Activated B cell treated with CpG ODN at 0.5 μM for 24 hours (primary cell): ENCODE results near the gene MSL3B.

Source experiments
- ATAC-seq: fragments of 200-7000 bp; cut with Tn5 transposase; one replicate; pipeline ENCODE4 v1.10.0; 2021; ENCODE audit warnings: low read depth, mild to moderate bottlenecking, moderate library complexity
- CTCF ChIA-PET: fragments of 350-600 bp; sonication (Branson Sonifier 250); formaldehyde crosslinking; loops from one replicate; lab custom pipeline; 2021; ENCODE audit warnings: antibody characterized with exemption; lab: Charles Lee
- POLR2A ChIA-PET: fragments of 350-600 bp; sonication (Branson Sonifier 250); formaldehyde crosslinking; loops from one replicate; lab custom pipeline; 2021; ENCODE audit warnings: antibody characterized with exemption; lab: Charles Lee
- DNase-seq: peaks from one replicate; pipeline ENCODE4 v3.0.0; 2022
- H3K27ac Mint-ChIP-seq: one replicate; pipeline ENCODE4 v1.8.0; 2020; ENCODE audit warnings: mixed read lengths
- H3K27me3 Mint-ChIP-seq: one replicate; pipeline ENCODE4 v1.8.0; 2021; ENCODE audit warnings: mixed read lengths
- H3K36me3 Mint-ChIP-seq: one replicate; pipeline ENCODE4 v1.8.0; 2021; ENCODE audit warnings: low read depth, mixed read lengths
- H3K4me1 Mint-ChIP-seq: one replicate; pipeline ENCODE4 v1.8.0; 2021; ENCODE audit warnings: mixed read lengths
- H3K4me3 Mint-ChIP-seq: one replicate; pipeline ENCODE4 v1.8.0; 2020; ENCODE audit warnings: mild to moderate bottlenecking, mixed read lengths
- H3K9me3 Mint-ChIP-seq: one replicate; pipeline ENCODE4 v1.8.0; 2020; ENCODE audit warnings: mixed read lengths
- intact Hi-C: fragments of 100-400 bp; cut with micrococcal nuclease; formaldehyde crosslinking; loops from one replicate; pipeline ENCODE4 v1.15.1; 2024
- TF ChIP-seq, protein P1 (sequence below): fragments of 200-600 bp; IDR thresholded peaks from one replicate; pipeline ENCODE4 v1.8.0; 2022; ENCODE audit warnings: antibody characterized with exemption, mild to moderate bottlenecking

MSL3B gene

DNA sequence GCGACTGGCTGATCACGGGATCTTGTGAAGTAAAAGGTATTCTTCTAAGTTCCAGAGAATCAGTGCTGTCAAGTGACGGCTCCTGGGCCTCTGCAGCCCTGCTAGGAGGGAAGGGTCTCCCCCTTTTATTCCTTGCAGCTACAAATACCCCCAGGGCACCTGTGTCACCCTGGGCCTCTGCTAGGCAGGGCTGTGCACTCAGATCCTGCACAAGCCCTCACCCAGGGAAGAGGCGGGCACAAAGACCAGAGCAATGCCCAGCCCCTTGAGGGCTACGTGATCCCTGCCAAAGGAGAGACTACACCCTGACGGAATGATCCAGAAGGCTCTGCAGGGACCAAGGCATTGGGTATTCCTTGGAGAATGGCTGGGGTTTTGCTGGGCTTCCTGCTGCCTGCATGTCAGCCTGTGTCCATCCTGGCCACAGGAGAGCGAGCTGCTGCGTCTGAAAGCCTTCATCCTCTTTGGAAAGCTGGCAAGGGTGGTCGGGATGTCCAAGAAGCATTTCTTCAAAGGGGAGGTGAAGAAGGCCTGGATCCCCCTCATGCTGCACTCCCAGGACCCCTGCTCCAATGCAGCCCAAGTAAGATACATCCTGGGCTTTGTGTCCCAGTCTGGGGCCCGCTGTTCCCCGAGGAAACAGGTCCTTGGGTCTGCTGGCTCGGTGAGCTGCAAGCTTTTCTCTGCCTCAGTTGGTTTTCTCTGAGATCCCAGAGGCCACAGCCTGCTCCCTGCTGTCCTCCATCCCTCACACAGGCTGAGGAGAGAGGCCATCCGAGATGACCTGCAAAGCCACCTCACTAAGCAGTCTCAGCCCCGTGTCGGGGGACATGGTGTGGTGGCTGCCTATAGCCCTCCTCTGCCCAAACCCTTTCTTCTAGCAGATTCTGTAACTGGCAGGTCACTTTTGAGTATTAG, 38.7 kb downstream of the MSL3B start:
- Mint-ChIP-seq H3K4me1 (peaks cover 4% of the 10 kb centered on the region), H3K27me3 (peaks cover 3% of the 10 kb centered on the region), H3K4me3 (no peak overlapping the region), H3K36me3 (no peaks in the 10 kb centered on the region), H3K27ac (no peak overlapping the region), H3K9me3 (no peaks in the 10 kb centered on the region)
- CTCF ChIA-PET: no interaction called here
- TF ChIP-seq, protein P1, sequence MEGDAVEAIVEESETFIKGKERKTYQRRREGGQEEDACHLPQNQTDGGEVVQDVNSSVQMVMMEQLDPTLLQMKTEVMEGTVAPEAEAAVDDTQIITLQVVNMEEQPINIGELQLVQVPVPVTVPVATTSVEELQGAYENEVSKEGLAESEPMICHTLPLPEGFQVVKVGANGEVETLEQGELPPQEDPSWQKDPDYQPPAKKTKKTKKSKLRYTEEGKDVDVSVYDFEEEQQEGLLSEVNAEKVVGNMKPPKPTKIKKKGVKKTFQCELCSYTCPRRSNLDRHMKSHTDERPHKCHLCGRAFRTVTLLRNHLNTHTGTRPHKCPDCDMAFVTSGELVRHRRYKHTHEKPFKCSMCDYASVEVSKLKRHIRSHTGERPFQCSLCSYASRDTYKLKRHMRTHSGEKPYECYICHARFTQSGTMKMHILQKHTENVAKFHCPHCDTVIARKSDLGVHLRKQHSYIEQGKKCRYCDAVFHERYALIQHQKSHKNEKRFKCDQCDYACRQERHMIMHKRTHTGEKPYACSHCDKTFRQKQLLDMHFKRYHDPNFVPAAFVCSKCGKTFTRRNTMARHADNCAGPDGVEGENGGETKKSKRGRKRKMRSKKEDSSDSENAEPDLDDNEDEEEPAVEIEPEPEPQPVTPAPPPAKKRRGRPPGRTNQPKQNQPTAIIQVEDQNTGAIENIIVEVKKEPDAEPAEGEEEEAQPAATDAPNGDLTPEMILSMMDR: no peak
- intact Hi-C loops: no loop called here
- peak; percentile 4 for DNase-seq
- ATAC-seq: no peak
- POLR2A ChIA-PET: no interaction called here

- DNase-seq (peak; percentile 9), ATAC-seq (no peak)
- Mint-ChIP-seq H3K27ac (no peak overlapping the region), H3K4me3 (no peak overlapping the region), H3K9me3 (no peaks in the 10 kb centered on the region), H3K36me3 (no peaks in the 10 kb centered on the region), H3K4me1 (peaks cover 4% of the 10 kb centered on the region), H3K27me3 (peaks cover 3% of the 10 kb centered on the region)
- intact Hi-C loops: no loop called here
- POLR2A ChIA-PET: no interaction called here
- TF ChIP-seq, protein P1: no peak
- CTCF ChIA-PET: no interaction called here
Measured at GRCh38 chr2:233828546-233829192, 39.5 kb downstream of the MSL3B start.

GRCh38 chr2:233824373-233824772, 43.8 kb downstream of the MSL3B start:
- DNase-seq (no peak), ATAC-seq (no peak)
- Mint-ChIP-seq H3K36me3 (no peaks in the 10 kb centered on the region), H3K9me3 (no peaks in the 10 kb centered on the region), H3K27ac (no peak overlapping the region), H3K4me3 (no peak overlapping the region), H3K27me3 (peaks cover 5% of the 10 kb centered on the region), H3K4me1 (no peaks in the 10 kb centered on the region)
- intact Hi-C loops: no loop called here
- CTCF ChIA-PET: no interaction called here
- POLR2A ChIA-PET: no interaction called here
- TF ChIP-seq, protein P1: no peak

- TF ChIP-seq, protein P1: no peak
- Mint-ChIP-seq H3K4me3 (no peak overlapping the region), H3K27ac (no peak overlapping the region), H3K9me3 (no peaks in the 10 kb centered on the region), H3K27me3 (peaks cover 5% of the 10 kb centered on the region), H3K36me3 (no peaks in the 10 kb centered on the region), H3K4me1 (no peaks in the 10 kb centered on the region)
- ChIA-PET POLR2A (no interaction called here), CTCF (no interaction called here)
- no peak for DNase-seq
- intact Hi-C loops: no loop called here
- ATAC-seq: no peak
Measured at GRCh38 chr2:233823731-233824121, 44.5 kb downstream of the MSL3B start.
